Esophagus muscularis mucosa (tissue), 4 donors: ENCODE measurements around the gene CELF4.

Experiments used
- EP300 ChIP-seq: sonication (generic); formaldehyde crosslinking; IDR thresholded peaks from one replicate; pipeline ENCODE4 v1.6.1; 2017; ENCODE audit warnings: antibody characterized with exemption
- POLR2A ChIP-seq: fragments of 450-650 bp; IDR thresholded peaks from one replicate; pipeline ENCODE4 v1.6.1; 2017; ENCODE audit warnings: antibody characterized with exemption, moderate library complexity, mild to moderate bottlenecking, low read depth
- TF ChIP-seq, protein P1 (sequence below), 3 experiments: fragments of 200-600 bp in 2 of 3; fragments of 450-650 bp in 1 of 3; sonication (generic) in 2 of 3; IDR thresholded peaks; one replicate each; pipeline ENCODE4 v1.5.1; 2017 to 2019; ENCODE audit warnings: antibody characterized with exemption in 3 of 3, mild to moderate bottlenecking in 2 of 3, moderate library complexity in 1 of 3

- TF ChIP-seq, protein P1, sequence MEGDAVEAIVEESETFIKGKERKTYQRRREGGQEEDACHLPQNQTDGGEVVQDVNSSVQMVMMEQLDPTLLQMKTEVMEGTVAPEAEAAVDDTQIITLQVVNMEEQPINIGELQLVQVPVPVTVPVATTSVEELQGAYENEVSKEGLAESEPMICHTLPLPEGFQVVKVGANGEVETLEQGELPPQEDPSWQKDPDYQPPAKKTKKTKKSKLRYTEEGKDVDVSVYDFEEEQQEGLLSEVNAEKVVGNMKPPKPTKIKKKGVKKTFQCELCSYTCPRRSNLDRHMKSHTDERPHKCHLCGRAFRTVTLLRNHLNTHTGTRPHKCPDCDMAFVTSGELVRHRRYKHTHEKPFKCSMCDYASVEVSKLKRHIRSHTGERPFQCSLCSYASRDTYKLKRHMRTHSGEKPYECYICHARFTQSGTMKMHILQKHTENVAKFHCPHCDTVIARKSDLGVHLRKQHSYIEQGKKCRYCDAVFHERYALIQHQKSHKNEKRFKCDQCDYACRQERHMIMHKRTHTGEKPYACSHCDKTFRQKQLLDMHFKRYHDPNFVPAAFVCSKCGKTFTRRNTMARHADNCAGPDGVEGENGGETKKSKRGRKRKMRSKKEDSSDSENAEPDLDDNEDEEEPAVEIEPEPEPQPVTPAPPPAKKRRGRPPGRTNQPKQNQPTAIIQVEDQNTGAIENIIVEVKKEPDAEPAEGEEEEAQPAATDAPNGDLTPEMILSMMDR (IDR thresholded peaks at IDR 0.05) = no peak
- TF ChIP-seq POLR2A = no peak
- no peak for TF ChIP-seq EP300
Observed at GRCh38 chr18:37383036-37383785, 182.4 kb downstream of the CELF4 start.
